ENCODE data around the gene WSB1.

The WSB1 gene

GRCh38 chr17:27318633-27319032 is 24.7 kb downstream of the WSB1 start:
- H3K27ac ChIP-seq, result peak overlapping the region; percentile 55 to 61

GRCh38 chr17:27319541-27320221 is 25.8 kb downstream of the WSB1 start:
- intact Hi-C loops (cut with DNase I; ENCODE audit: low total_unique reads), result no loop called here
- Histone ChIP-seq H3K4me3 (no peak overlapping the region), H3K9me3 (no peaks in the 10 kb centered on the region), H3K27me3 (no peaks in the 10 kb centered on the region), H3K36me3 (peaks cover 23 to 47% (median 42%) of the 10 kb centered on the region in 3 donors), H3K4me1 (peaks cover 0 to 59% (median 35%) of the 10 kb centered on the region in 4 donors), H3K27ac (peak overlapping the region; percentile 55 to 61)
- TF ChIP-seq CTCF (IDR thresholded peaks at IDR 0.05), result no peak
- DNase-seq, result peak; percentile 76 to 89

More at GRCh38 chr17:27318633-27319032, 24.7 kb downstream of the WSB1 start:
- Histone ChIP-seq H3K9me3 (no peaks in the 10 kb centered on the region), H3K27me3 (no peaks in the 10 kb centered on the region), H3K36me3 (peaks cover 34 to 58% (median 50%) of the 10 kb centered on the region in 3 donors), H3K4me3 (no peak overlapping the region), H3K4me1 (peaks cover 0 to 55% (median 31%) of the 10 kb centered on the region in 4 donors)
- TF ChIP-seq CTCF (IDR thresholded peaks at IDR 0.05), result no peak
- intact Hi-C loops (cut with DNase I; ENCODE audit: low total_unique reads), result no loop called here
- no peak for DNase-seq

GRCh38 chr17:27320222-27320560 is 26.3 kb downstream of the WSB1 start:
- DNase-seq, result no peak
- peaks cover 0 to 59% (median 33%) of the 10 kb centered on the region in 4 donors for H3K4me1 ChIP-seq
- H3K36me3 ChIP-seq, result peaks cover 21 to 42% (median 37%) of the 10 kb centered on the region in 3 donors
- no peak overlapping the region for H3K4me3 ChIP-seq
- TF ChIP-seq CTCF (IDR thresholded peaks at IDR 0.05), result no peak
- intact Hi-C loops (cut with DNase I; ENCODE audit: low total_unique reads), result no loop called here
- H3K27me3 ChIP-seq, result no peaks in the 10 kb centered on the region
- H3K9me3 ChIP-seq, result no peaks in the 10 kb centered on the region
- peak overlapping the region; percentile 55 to 61 for H3K27ac ChIP-seq

GRCh38 chr17:27321372-27321771 is 27.5 kb downstream of the WSB1 start:
- H3K4me3 ChIP-seq, result no peak overlapping the region
- peaks cover 0 to 53% (median 26%) of the 10 kb centered on the region in 4 donors for H3K4me1 ChIP-seq
- H3K27ac ChIP-seq, result peak overlapping the region in 1 of 2 donors; percentile 67
- H3K9me3 ChIP-seq, result no peaks in the 10 kb centered on the region
- no peak for TF ChIP-seq CTCF (IDR thresholded peaks at IDR 0.05)
- no peaks in the 10 kb centered on the region for H3K27me3 ChIP-seq
- H3K36me3 ChIP-seq, result peaks cover 17 to 32% (median 30%) of the 10 kb centered on the region in 3 donors
- DNase-seq, result no peak
- intact Hi-C loops (cut with DNase I; ENCODE audit: low total_unique reads), result no loop called here

- Histone ChIP-seq H3K9me3 (no peaks in the 10 kb centered on the region), H3K27ac (peak overlapping the region in 1 of 2 donors; percentile 67), H3K4me3 (no peak overlapping the region), H3K36me3 (peaks cover 11 to 25% (median 24%) of the 10 kb centered on the region in 3 donors), H3K27me3 (no peaks in the 10 kb centered on the region), H3K4me1 (peaks cover 0 to 47% (median 26%) of the 10 kb centered on the region in 4 donors)
- intact Hi-C loops (cut with DNase I; ENCODE audit: low total_unique reads), result no loop called here
- DNase-seq, result no peak
- TF ChIP-seq CTCF (IDR thresholded peaks at IDR 0.05), result no peak
Measured at GRCh38 chr17:27322026-27322425, 28.1 kb downstream of the WSB1 start.

All from tibial artery (tissue), 4 donors.